Adrenal gland (tissue), 5 donors: ENCODE results near the gene PPP1R37.

Experiments used
- CTCF ChIP-seq, 6 experiments: fragments of 450-650 bp in 4 of 6; fragments of 200-600 bp in 2 of 6; sonication (generic) in 1 of 6; IDR thresholded peaks; 1 replicate in 5 of 6; 2 replicates in 1 of 6; pipeline versions ENCODE4 v1.5.1 to v1.8.0; 2016 to 2021; ENCODE audit warnings: antibody characterized with exemption in 6 of 6, mild to moderate bottlenecking in 2 of 6, moderate library complexity in 1 of 6
- POLR2A ChIP-seq, 2 donors: fragments of 450-650 bp; IDR thresholded peaks; one replicate each; pipeline ENCODE4 v1.6.1; 2017; ENCODE audit warnings: antibody characterized with exemption in 2 of 2, mild to moderate bottlenecking in 2 of 2, moderate library complexity in 1 of 2
- donor health status: DM: no; HTN: no; CAD: no.

GRCh38 chr19:45166723-45167252 lies 73.8 kb downstream of the PPP1R37 start:
- no peak for TF ChIP-seq CTCF (IDR thresholded peaks at IDR 0.05)
- no peak for TF ChIP-seq POLR2A (IDR thresholded peaks at IDR 0.05)
